SK-N-DZ (cell line): ENCODE data around the gene NUCB1.

Experiments used
- DNase-seq: peaks from one replicate; pipeline ENCODE4 v3.0.0-alpha.2; 2015; ENCODE audit warnings: low spot score

NUCB1 gene

GRCh38 chr19:48934837-48935236 is 34.7 kb downstream of the NUCB1 start:
- peak; percentile 37 for DNase-seq

- DNase-seq: no peak
Measured at GRCh38 chr19:48935864-48936263, 35.8 kb downstream of the NUCB1 start.

GRCh38 chr19:48938256-48938655 is 38.1 kb downstream of the NUCB1 start:
- no peak for DNase-seq

GRCh38 chr19:48940902-48941301 is 40.8 kb downstream of the NUCB1 start:
- no peak for DNase-seq

GRCh38 chr19:48943081-48943480 is 43.0 kb downstream of the NUCB1 start:
- DNase-seq: no peak

- no peak for DNase-seq
Measured at GRCh38 chr19:48945415-48945814, 45.3 kb downstream of the NUCB1 start.

- no peak for DNase-seq
Measured at GRCh38 chr19:48945817-48946216, 45.7 kb downstream of the NUCB1 start.

GRCh38 chr19:48946463-48947257 is 46.5 kb downstream of the NUCB1 start:
- DNase-seq: no peak

GRCh38 chr19:48947258-48947542 is 47.1 kb downstream of the NUCB1 start:
- DNase-seq: no peak

- DNase-seq: no peak
Measured at GRCh38 chr19:48950159-48950558, 50.0 kb downstream of the NUCB1 start.

GRCh38 chr19:48950830-48951519 is 50.9 kb downstream of the NUCB1 start:
- DNase-seq: no peak

- DNase-seq: no peak
Measured at GRCh38 chr19:48953141-48953540, 53.0 kb downstream of the NUCB1 start.

- DNase-seq: no peak
Measured at GRCh38 chr19:48953990-48954594, 54.0 kb downstream of the NUCB1 start.

- DNase-seq: peak; percentile 92
Measured at GRCh38 chr19:48954595-48955307, 54.6 kb downstream of the NUCB1 start, which contains the start of gene BAX. Gene BAX (plus strand): TSS chr19:48954875. CDS start chr19:48954929, 54 bp downstream.

GRCh38 chr19:48955308-48955958 is 55.3 kb downstream of the NUCB1 start:
- DNase-seq: no peak

- no peak for DNase-seq
Measured at GRCh38 chr19:48958006-48958405, 57.9 kb downstream of the NUCB1 start.

GRCh38 chr19:48959341-48960239 is 59.5 kb downstream of the NUCB1 start:
- no peak for DNase-seq

- no peak for DNase-seq
Measured at GRCh38 chr19:48961051-48961649, 61.0 kb downstream of the NUCB1 start.

GRCh38 chr19:48961673-48962028 is 61.5 kb downstream of the NUCB1 start:
- no peak for DNase-seq
